ENCODE measurements around the gene ITPR2.

The ITPR2 gene

DNA sequence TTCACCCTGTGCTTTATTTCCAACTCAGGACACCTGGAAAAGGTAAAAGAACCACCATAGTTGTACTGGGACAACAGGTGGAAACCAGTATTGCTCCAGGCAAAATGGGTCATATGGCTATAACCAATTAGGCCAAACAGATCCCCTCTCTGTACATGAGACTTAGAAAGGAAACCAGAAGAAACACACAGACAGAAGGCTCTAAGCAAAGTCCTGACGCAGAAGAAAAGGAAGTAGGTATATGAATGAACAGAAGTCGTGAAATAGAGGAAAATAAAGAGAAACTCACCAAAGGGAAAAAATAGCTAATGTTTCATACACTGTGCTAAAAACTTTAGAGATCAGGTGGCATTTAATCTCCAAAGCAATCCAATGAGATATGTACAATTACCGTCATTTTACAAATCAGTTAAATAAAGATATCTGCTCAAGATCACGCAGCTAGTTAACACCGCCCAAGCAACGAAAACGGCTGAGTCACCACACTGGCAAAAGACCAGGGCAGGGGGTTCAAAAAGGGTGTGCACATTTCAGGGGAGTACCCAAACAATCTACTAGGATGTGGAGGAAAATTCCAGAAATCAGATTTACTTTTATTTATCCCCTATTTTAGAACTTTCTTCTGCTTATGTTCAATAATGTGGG is 82.3 kb downstream of the ITPR2 start:
- TF ChIP-seq, protein P1, sequence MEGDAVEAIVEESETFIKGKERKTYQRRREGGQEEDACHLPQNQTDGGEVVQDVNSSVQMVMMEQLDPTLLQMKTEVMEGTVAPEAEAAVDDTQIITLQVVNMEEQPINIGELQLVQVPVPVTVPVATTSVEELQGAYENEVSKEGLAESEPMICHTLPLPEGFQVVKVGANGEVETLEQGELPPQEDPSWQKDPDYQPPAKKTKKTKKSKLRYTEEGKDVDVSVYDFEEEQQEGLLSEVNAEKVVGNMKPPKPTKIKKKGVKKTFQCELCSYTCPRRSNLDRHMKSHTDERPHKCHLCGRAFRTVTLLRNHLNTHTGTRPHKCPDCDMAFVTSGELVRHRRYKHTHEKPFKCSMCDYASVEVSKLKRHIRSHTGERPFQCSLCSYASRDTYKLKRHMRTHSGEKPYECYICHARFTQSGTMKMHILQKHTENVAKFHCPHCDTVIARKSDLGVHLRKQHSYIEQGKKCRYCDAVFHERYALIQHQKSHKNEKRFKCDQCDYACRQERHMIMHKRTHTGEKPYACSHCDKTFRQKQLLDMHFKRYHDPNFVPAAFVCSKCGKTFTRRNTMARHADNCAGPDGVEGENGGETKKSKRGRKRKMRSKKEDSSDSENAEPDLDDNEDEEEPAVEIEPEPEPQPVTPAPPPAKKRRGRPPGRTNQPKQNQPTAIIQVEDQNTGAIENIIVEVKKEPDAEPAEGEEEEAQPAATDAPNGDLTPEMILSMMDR (IDR thresholded peaks at IDR 0.05; ENCODE audit: borderline replicate concordance, insufficient read depth, low read depth, low read length): no peak
- H3K4me3 ChIP-seq (ENCODE audit: low read depth, low read length): no peak overlapping the region

DNA sequence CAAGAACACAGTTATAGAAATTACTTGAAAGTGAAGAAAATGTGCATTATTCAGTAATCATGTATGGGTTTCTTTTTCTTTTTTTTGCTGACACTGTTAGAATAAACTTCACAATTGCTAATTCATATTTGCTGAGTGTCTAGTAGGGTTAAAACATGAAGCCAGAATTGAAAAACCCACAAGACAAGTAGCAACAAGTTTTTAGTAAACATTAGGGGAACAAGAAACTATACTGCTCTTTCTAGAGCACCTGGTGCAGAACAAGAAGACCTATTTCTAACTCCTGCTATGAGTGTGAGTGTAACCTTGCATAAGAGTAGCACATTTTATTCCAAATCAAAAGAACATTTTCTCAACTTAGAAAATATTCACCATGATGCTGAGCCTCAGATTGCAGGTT is 83.2 kb downstream of the ITPR2 start:
- TF ChIP-seq, protein P1 (IDR thresholded peaks at IDR 0.05; ENCODE audit: borderline replicate concordance, insufficient read depth, low read depth, low read length): no peak
- no peak overlapping the region for H3K4me3 ChIP-seq (ENCODE audit: low read depth, low read length)

DNA sequence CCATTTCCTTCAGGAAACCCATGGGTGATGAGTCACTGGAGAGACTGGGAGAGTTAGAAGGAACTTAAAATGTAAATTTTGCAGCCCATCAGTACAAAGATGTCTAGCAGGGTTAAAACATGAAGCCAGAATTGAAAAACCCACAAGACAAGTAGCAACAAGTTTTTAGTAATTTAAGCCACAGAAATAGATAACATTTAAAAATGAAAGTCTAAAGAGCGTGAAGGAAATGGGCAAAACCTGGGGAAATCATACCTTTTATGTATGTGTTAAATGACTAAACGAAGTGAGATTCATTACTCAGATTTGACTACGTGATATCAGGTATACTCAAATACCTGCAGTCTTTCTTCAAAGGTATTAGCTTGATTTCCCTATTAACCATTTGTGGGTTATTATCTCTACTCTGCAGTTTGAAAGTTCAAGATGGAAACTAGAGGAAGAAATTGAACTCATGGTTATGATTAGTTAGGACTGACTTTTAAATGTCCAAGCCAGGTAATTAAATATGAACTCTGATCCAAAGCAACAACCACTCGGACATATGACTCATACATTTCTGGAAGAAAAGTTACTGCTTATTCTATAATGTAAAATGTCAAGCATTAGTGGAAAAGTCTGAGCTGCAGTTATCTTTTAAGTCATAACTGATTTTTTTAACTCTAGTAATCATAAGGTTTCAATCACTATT is 84.1 kb downstream of the ITPR2 start:
- no peak overlapping the region for H3K4me3 ChIP-seq (ENCODE audit: low read depth, low read length)

DNA sequence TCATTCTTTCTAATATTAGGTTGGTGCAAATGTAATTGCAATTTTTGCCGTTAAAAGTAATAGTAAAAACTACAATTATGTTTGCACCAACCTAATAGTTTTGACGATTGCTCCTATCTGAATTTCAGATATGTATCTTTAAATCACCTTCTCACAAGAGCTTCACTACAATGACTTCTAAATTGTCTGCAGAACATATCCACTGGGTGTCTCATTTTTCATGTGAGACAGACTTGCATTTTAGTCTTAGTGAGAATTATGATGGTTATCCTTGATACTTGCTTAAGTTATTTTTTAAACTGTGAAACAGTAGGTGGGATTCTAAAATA is 84.6 kb downstream of the ITPR2 start:
- H3K4me3 ChIP-seq (ENCODE audit: low read depth, low read length): no peak overlapping the region
- TF ChIP-seq, protein P1 (IDR thresholded peaks at IDR 0.05; ENCODE audit: borderline replicate concordance, insufficient read depth, low read depth, low read length): no peak

More for the DNA sequence above, 84.1 kb downstream of the ITPR2 start:
- TF ChIP-seq, protein P1 (IDR thresholded peaks at IDR 0.05; ENCODE audit: borderline replicate concordance, insufficient read depth, low read depth, low read length): no peak

DNA sequence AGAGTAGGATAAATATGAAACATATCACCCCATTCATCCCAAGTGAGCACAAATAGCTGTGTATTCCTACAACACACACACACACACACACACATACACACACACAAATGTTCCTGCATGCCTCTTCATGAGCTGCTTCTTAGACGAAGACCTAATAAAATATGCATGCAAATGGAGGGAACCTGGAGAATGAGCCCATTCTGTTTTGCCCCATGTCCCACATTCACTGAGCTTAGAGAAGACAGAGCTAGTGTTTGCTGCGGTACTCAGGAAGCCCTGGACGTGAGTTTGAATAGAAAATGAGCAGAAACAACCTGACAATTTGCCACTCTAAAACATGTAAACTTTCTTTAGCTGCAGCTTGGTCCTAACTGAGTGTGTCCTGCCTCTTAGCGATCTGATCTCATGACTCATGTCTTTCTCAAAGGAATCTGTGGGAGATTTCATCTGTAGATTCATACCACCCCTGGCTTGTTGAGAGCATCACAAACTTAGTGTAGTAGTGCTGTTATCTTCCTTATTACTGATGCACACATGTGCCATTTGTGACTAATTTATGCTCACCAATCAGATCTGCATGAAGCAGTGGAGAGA is 86.8 kb downstream of the ITPR2 start:
- TF ChIP-seq, protein P1 (IDR thresholded peaks at IDR 0.05; ENCODE audit: borderline replicate concordance, insufficient read depth, low read depth, low read length): no peak
- no peak overlapping the region for H3K4me3 ChIP-seq (ENCODE audit: low read depth, low read length)

DNA sequence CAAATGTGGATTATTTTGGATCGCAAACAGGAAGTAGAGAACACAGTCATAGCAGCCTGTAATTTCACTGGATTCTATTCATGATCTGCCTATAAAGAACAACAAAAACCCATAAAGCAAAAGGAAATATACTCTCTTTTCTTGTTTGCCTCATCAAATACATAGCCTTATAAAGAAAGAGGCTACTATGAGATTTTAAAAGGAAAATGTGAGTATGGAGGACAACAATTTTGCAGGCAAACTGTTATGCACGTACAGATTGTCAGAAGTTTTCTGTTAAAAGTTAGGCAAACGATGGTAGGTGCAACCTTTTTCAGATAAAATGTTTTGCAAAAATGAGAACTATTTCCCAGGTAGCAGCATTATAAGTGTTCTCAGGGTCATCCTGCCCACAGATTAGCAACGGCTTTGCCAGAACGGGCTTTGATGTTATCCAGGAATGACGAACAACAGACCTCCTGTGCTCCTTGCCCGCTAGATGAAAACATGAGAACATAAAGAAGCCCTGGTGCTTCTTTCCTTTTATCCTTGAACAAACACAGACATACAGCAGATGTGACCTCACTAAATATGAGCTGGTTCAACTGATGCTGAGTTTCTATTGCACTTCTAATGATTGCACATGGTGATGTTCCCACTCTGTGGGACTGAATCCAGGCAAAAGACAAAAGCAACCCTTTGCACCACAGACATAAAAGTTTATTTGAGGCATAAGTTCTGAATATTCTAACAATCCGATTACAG is 88.1 kb downstream of the ITPR2 start:
- no peak overlapping the region for H3K4me3 ChIP-seq (ENCODE audit: low read depth, low read length)
- TF ChIP-seq, protein P1 (IDR thresholded peaks at IDR 0.05; ENCODE audit: borderline replicate concordance, insufficient read depth, low read depth, low read length): no peak

Data from GM12875 (cell line).